Suppressor macrophage treated with lipopolysaccharide for 1 hour (primary cell): Measurements from ENCODE around the gene CLCN3.
A peak's percentile ranks its signal among the peaks of the same experiment; 100 is the strongest.
"Not testable (repeated sequence)": the region's sequence is repeated elsewhere in the genome, so short reads cannot be mapped to it uniquely, and the experiment has no call there.

Experiments
- DNase-seq, 3 donors: peaks; one replicate each; pipeline ENCODE4 v3.0.0-alpha.2; 2020 to 2022

Gene CLCN3

GRCh38 chr4:169618286-169618685 lies 2.1 kb upstream of the CLCN3 start:
- peak; percentile 46 to 66 (median 48) for DNase-seq

- DNase-seq: no peak
Observed at GRCh38 chr4:169618986-169619385, 1.4 kb upstream of the CLCN3 start.

GRCh38 chr4:169619518-169619957 lies 840 bp upstream of the CLCN3 start:
- peak; percentile 43 to 49 (median 48) for DNase-seq

GRCh38 chr4:169620880-169621248 lies 486 bp downstream of the CLCN3 start:
- DNase-seq: peak in 1 of 3 donors; percentile 14

GRCh38 chr4:169621731-169622492 lies 1.5 kb downstream of the CLCN3 start:
- DNase-seq: peak; percentile 39 to 53 (median 51)

GRCh38 chr4:169622566-169622965 lies 2.2 kb downstream of the CLCN3 start:
- no peak for DNase-seq

GRCh38 chr4:169624012-169624411 lies 3.6 kb downstream of the CLCN3 start:
- DNase-seq: not testable (repeated sequence)

- no peak for DNase-seq
Observed at GRCh38 chr4:169625886-169626285, 5.5 kb downstream of the CLCN3 start.

GRCh38 chr4:169626331-169627282 lies 6.2 kb downstream of the CLCN3 start:
- peak in 2 of 3 donors; percentile 12 to 51 for DNase-seq

- no peak for DNase-seq
Observed at GRCh38 chr4:169627307-169627706, 6.9 kb downstream of the CLCN3 start.

GRCh38 chr4:169628579-169628978 lies 8.2 kb downstream of the CLCN3 start:
- DNase-seq: no peak

- DNase-seq: no peak
Observed at GRCh38 chr4:169630069-169630468, 9.7 kb downstream of the CLCN3 start.

GRCh38 chr4:169632896-169633295 lies 12.5 kb downstream of the CLCN3 start:
- DNase-seq: no peak

- DNase-seq: no peak
Observed at GRCh38 chr4:169634975-169635374, 14.6 kb downstream of the CLCN3 start.

- DNase-seq: no peak
Observed at GRCh38 chr4:169640261-169640870, 20.0 kb downstream of the CLCN3 start.

GRCh38 chr4:169644802-169645201 lies 24.4 kb downstream of the CLCN3 start:
- DNase-seq: no peak

GRCh38 chr4:169645627-169646026 lies 25.2 kb downstream of the CLCN3 start:
- no peak for DNase-seq

GRCh38 chr4:169649545-169650226 lies 29.3 kb downstream of the CLCN3 start:
- no peak for DNase-seq

GRCh38 chr4:169650227-169650936 lies 30.0 kb downstream of the CLCN3 start:
- DNase-seq: no peak

- DNase-seq: no peak
Observed at GRCh38 chr4:169652535-169652934, 32.2 kb downstream of the CLCN3 start.

- DNase-seq: no peak
Observed at GRCh38 chr4:169655401-169655800, 35.0 kb downstream of the CLCN3 start.
